ENCODE measurements around the gene TRAIP.

TRAIP gene

GRCh38 chr3:49876567-49876966 is 20.2 kb upstream of the TRAIP start:
- DNase-seq = no peak

GRCh38 chr3:49873623-49874022 is 17.3 kb upstream of the TRAIP start:
- no peak for DNase-seq

- peak in 4 of 58 donors; percentile 22 to 34 (median 30) for DNase-seq
Measured at GRCh38 chr3:49872801-49873281, 16.5 kb upstream of the TRAIP start.

- peak in 13 of 58 donors; percentile 11 to 44 (median 28) for DNase-seq
Measured at GRCh38 chr3:49871531-49872153, 15.3 kb upstream of the TRAIP start.

- DNase-seq = peak in 20 of 58 donors; percentile 13 to 65 (median 42)
Measured at GRCh38 chr3:49869525-49870126, 13.3 kb upstream of the TRAIP start, which contains the start of gene CAMKV. Gene CAMKV (minus strand): TSS chr3:49869906. CDS start chr3:49862388, 7,518 bp downstream.

GRCh38 chr3:49868862-49869466 is 12.6 kb upstream of the TRAIP start:
- peak in 25 of 58 donors; percentile 13 to 73 (median 52) for DNase-seq

GRCh38 chr3:49867871-49868321 is 11.5 kb upstream of the TRAIP start:
- DNase-seq = no peak

GRCh38 chr3:49867400-49867799 is 11.0 kb upstream of the TRAIP start:
- DNase-seq = no peak

- DNase-seq = peak in 2 of 58 donors; percentile 23 to 39
Measured at GRCh38 chr3:49865198-49865784, 8.9 kb upstream of the TRAIP start.

GRCh38 chr3:49864505-49864904 is 8.1 kb upstream of the TRAIP start:
- no peak for DNase-seq

- DNase-seq = no peak
Measured at GRCh38 chr3:49859576-49860305, 3.4 kb upstream of the TRAIP start.

GRCh38 chr3:49855662-49856061 is 702 bp downstream of the TRAIP start:
- DNase-seq = no peak

- DNase-seq = no peak
Measured at GRCh38 chr3:49845694-49846093, 10.7 kb downstream of the TRAIP start.

GRCh38 chr3:49844464-49845183 is 11.7 kb downstream of the TRAIP start:
- DNase-seq = no peak

- DNase-seq = no peak
Measured at GRCh38 chr3:49842843-49843517, 13.4 kb downstream of the TRAIP start.

GRCh38 chr3:49841806-49842205 is 14.6 kb downstream of the TRAIP start:
- peak in 42 of 58 donors; percentile 12 to 83 (median 44) for DNase-seq

GRCh38 chr3:49841126-49841696 is 15.2 kb downstream of the TRAIP start:
- DNase-seq = peak in 1 of 58 donors; percentile 27

GRCh38 chr3:49840388-49840787 is 16.0 kb downstream of the TRAIP start:
- DNase-seq = no peak

- DNase-seq = peak in 56 of 58 donors; percentile 10 to 86 (median 57)
Measured at GRCh38 chr3:49839193-49839809, 17.1 kb downstream of the TRAIP start.

All from anterior cingulate cortex (tissue), 58 donors.